ENCODE results near the gene BOD1L2. TPM values are rescaled to one million over a fixed set of nuclear protein-coding genes. Genes with fewer than 3 reads are reported as not detected.

BOD1L2 gene
- total RNA-seq, 1 donor from 2014 or later = not detected

GRCh38 chr18:57195341-57195740 is 48.5 kb downstream of the BOD1L2 start:
- no peaks in the 10 kb centered on the region for H3K9me3 ChIP-seq
- ATAC-seq (no peak), DNase-seq (no peak)
- H3K27ac ChIP-seq = no peak overlapping the region
- TF ChIP-seq CTCF (IDR thresholded peaks at IDR 0.05) = no peak
- H3K27me3 ChIP-seq = no peaks in the 10 kb centered on the region
- no peaks in the 10 kb centered on the region for H3K4me1 ChIP-seq
- no peaks in the 10 kb centered on the region for H3K36me3 ChIP-seq
- intact Hi-C loops (cut with DNase I) = no loop called here
- no peak overlapping the region for H3K4me3 ChIP-seq

GRCh38 chr18:57197261-57197660 is 50.4 kb downstream of the BOD1L2 start:
- H3K4me1 ChIP-seq = no peaks in the 10 kb centered on the region

GRCh38 chr18:57198073-57198472 is 51.2 kb downstream of the BOD1L2 start:
- intact Hi-C loops (cut with DNase I) = no loop called here
- no peak for ATAC-seq
- Histone ChIP-seq H3K9me3 (no peaks in the 10 kb centered on the region), H3K36me3 (no peaks in the 10 kb centered on the region), H3K4me1 (no peaks in the 10 kb centered on the region), H3K27ac (no peak overlapping the region), H3K4me3 (no peak overlapping the region), H3K27me3 (no peaks in the 10 kb centered on the region)
- no peak for TF ChIP-seq CTCF (IDR thresholded peaks at IDR 0.05)
- no peak for DNase-seq

More at GRCh38 chr18:57197261-57197660, 50.4 kb downstream of the BOD1L2 start:
- H3K36me3 ChIP-seq = no peaks in the 10 kb centered on the region
- no peaks in the 10 kb centered on the region for H3K9me3 ChIP-seq
- no peak overlapping the region for H3K27ac ChIP-seq
- no peak overlapping the region for H3K4me3 ChIP-seq
- ATAC-seq (no peak), DNase-seq (no peak)
- TF ChIP-seq CTCF (IDR thresholded peaks at IDR 0.05) = no peak
- intact Hi-C loops (cut with DNase I) = no loop called here
- no peaks in the 10 kb centered on the region for H3K27me3 ChIP-seq

Other genes starting within 250 kb of the BOD1L2 start
- not detected for gene ST8SIA3, start 205.5 kb downstream of the BOD1L2 start, total RNA-seq

Measured in upper lobe of right lung (tissue), 1 donor.